HG03097 (cell line): ENCODE data around the gene APLP2.
"Not testable (repeated sequence)": the region's sequence is repeated elsewhere in the genome, so short reads cannot be mapped to it uniquely, and the experiment has no call there.

ENCODE experiments used
- ATAC-seq: cut with Tn5 transposase; IDR thresholded peaks from one replicate; pipeline ENCODE4 v1.9.1; 2021; ENCODE audit not compliant: unreplicated experiment, low FRiP score

The APLP2 gene

DNA sequence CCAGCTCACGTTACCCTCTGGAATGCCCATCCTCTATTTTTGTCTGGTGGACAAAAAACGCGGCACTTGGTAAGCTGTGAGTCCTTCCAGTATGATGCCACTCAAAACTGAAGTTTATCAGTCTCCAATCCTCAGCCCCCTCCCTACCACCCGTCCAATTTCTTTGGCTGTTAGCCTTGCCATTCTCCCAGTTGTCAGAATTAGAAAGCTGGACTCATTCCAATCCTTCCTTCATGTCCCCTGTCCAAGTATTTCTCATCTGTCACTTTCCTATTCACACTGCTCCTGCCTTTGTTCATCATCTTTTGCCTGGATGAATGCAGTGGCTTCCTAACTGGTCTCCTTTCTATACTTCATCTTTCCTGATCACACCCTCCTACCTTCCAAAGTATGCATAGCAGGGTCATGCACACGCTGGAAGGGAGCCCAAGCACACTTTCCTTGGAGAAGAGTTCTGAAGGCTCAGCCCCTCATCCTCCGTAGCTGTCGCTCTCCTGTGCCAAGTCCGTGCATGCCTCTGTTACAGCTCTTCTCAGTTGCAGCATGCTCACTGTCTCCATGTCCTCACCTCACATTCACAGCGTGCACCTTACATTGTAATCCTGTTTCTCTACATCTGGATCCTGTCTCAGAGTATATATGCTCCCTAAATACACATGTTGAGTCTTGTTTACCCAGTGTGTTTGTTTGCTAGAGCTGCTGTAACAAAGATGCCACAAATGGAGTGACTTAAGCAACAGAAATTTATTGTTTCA, 19.4 kb downstream of the APLP2 start:
- ATAC-seq: no peak

GRCh38 chr11:130089674-130090073, 20.0 kb downstream of the APLP2 start:
- ATAC-seq: no peak

GRCh38 chr11:130090517-130090916, 20.8 kb downstream of the APLP2 start:
- not testable (repeated sequence) for ATAC-seq

DNA sequence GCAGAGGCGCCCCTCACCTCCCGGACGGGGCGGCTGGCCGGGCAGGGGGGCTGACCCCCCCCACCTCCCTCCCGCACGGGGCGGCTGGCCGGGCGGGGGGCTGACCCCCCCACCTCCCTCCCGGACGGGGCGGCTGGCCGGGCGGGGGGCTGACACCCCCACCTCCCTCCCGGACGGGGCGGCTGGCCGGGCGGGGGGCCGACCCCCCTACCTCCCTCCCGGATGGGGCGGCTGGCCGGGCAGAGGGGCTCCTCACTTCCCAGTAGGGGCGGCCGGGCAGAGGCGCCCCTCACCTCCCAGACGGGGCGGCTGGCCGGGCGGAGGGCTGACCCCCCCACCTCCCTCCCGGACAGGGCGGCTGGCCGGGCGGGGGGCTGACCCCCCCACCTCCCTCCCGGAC, 21.5 kb downstream of the APLP2 start:
- not testable (repeated sequence) for ATAC-seq

DNA sequence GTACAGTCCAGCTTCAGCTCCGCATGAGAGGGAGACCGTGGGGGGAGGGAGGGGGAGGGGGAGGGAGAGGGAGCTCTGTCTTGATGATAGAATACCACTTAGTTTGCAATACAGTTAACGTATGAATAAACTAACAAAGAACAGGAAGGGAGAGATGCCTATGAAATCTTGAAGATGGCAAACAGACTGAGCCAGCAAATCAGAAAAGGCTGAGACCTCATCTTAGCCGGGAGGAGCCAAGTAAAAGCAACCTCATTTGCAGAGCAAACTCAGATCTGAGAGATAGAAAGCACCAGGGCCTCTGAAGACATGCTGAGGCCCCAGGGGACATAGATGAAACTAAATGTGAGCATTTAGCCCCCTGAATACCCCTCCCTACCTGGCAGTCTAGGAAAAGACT, 23.0 kb downstream of the APLP2 start:
- ATAC-seq: no peak

GRCh38 chr11:130094614-130095013, 24.9 kb downstream of the APLP2 start:
- no peak for ATAC-seq

DNA sequence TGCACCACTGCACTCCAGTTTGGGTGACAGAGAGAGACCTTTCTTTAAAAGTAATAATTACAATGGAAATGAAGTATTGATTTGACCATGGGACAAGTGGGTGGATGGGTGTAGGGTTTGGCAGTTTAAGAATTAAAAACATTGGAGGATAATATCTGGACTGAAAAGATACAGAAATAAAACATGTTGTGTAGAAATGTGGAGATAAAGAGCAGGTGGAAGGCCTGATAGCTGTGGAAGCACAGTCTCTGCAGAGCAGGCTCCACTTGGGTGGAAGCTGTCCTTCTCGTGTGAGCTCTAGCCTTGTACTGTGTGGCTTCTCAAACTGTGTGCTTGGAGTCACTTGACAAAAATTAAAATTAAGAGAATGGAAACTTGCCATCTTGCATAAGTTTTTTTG, 25.6 kb downstream of the APLP2 start:
- no peak for ATAC-seq

DNA sequence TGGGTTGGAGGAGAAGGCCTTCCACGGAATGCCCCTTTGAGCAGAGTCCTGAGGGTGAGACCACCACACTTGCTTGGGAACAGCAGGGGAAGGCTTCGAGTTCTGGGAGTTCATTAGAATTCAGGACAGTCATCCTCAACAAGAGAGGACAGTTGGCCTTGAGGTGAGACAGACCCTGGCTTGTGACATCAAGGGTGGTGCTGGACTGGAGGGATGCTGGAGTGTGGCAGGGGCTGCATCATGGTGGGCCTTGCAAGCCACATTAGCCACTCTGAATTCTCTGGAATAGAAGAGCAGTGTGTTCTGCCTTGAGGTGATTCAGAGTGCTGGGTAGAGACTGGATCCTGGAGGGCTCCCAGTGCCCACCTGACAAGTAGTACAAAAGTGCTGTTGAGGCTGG, 26.3 kb downstream of the APLP2 start:
- ATAC-seq: no peak

DNA sequence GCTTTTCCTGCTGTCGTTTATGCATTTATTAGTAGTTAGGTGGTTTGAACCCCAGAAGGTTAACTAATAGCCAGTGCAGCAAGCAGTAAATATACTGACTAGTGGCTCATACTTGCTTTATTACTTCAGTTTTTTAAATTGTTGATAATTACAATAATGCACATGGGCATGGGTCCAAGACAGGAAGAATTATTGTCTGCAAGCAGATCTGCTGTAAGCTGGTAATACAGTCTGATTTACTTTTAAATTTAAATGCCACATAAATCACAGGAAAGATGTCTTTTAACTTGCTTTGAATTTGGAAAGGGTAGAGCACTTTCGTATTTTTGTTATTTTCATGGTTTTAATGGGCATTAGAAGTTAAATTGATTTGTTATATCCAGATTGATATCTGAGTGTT, 27.1 kb downstream of the APLP2 start:
- no peak for ATAC-seq

GRCh38 chr11:130097285-130097684, 27.6 kb downstream of the APLP2 start:
- ATAC-seq: no peak

DNA sequence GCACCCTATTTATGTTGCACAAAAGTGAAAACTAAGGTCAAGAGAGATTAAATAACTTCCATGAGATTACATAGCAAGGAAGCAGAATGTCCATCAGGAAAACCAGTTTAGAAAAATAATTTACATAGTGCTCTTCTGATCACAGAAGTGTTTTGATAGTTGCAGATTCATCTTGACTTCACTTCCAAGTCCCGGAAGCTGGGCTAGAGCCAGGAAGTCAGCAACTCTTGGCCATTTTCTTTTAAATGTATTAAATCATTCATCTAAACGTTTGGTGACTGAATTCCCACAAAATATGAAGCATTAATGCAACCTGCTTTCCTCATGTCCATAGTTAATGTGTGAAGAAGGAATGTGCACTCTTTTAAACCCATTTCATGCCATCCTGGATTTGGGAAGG, 29.7 kb downstream of the APLP2 start:
- ATAC-seq: no peak

GRCh38 chr11:130100381-130101095, 30.8 kb downstream of the APLP2 start:
- ATAC-seq: no peak

- no peak for ATAC-seq
Observed at GRCh38 chr11:130101661-130102060, 32.0 kb downstream of the APLP2 start.

GRCh38 chr11:130102301-130103249, 32.9 kb downstream of the APLP2 start:
- ATAC-seq: no peak

- ATAC-seq: no peak
Observed at GRCh38 chr11:130103296-130103814, 33.7 kb downstream of the APLP2 start.

DNA sequence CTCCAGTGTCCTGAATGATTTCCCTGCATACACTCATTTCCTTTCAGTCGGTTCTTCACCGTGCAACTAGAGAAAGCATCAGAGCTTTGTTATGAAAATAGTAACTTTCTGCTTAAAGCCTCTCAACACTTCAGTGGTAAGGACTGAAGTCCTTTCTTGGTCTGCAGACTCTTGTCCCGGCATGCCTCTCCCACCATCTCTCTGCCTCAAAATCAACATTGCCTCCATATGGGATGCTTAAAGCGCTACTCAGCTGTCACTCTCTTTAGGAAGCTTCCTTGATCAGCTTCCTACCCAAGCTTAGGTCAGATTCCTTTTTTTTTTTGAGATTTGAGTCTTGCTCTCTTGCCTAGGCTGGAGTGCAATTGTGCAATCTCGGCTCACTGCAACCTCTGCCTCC, 36.7 kb downstream of the APLP2 start:
- ATAC-seq: no peak

- ATAC-seq: not testable (repeated sequence)
Observed at GRCh38 chr11:130108671-130109070, 39.0 kb downstream of the APLP2 start.

DNA sequence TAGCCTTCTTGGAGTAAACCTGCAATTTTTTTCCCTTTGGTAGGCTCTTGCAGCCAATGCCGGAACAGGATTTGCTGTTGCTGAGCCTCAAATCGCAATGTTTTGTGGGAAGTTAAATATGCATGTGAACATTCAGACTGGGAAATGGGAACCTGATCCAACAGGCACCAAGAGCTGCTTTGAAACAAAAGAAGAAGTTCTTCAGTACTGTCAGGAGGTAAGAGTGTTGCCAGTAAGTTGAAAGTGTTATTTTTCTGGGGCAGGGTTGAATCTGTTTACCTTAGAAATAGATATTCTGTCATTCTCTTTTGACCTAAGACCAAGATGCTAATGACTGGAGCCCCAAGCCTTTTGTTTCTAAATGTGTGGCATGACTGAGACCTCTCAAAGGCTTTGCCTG, 39.7 kb downstream of the APLP2 start:
- ATAC-seq: no peak

- no peak for ATAC-seq
Observed at GRCh38 chr11:130110339-130111108, 40.8 kb downstream of the APLP2 start.
